OCI-LY7 (cell line): ENCODE results near the gene SMOC1. TPM values are rescaled to one million over a fixed set of nuclear protein-coding genes. Genes with fewer than 3 reads are reported as not detected.
A peak's percentile ranks its signal among the peaks of the same experiment; 100 is the strongest.

Experiments used
- BruUV-seq: library from RNA; stranded (reverse); fragments of 400-500 nt; replicated peaks from 2 replicates; lab custom pipeline; 2021; lab: Mats Ljungman, UMichigan
- CTCF ChIA-PET: fragments of 300-600 bp; sonication (Branson Sonifier 250); formaldehyde crosslinking; loops from one replicate; lab custom pipeline; 2022; ENCODE audit warnings: antibody characterized with exemption; ENCODE audit not compliant: unreplicated experiment; lab: Charles Lee
- POLR2A ChIA-PET: fragments of 300-600 bp; sonication (Branson Sonifier 250); formaldehyde crosslinking; loops from one replicate; lab custom pipeline; 2022; ENCODE audit warnings: antibody characterized with exemption; lab: Charles Lee
- DNase-seq: peaks from one replicate; pipeline ENCODE4 v3.0.0-alpha.2; 2015; ENCODE audit warnings: low spot score
- H2AFZ ChIP-seq: fragments of 200-600 bp; sonication (generic), shearing (Covaris generic); 2 replicates; pipeline ENCODE4 v1.6.1; 2014; ENCODE audit warnings: mild to moderate bottlenecking, antibody characterized with exemption, low read length, moderate library complexity
- H3K27ac ChIP-seq: fragments of 200-600 bp; sonication (generic); 2 replicates; pipeline ENCODE4 v1.5.1; 2014; ENCODE audit warnings: mixed run types, low read depth, mild to moderate bottlenecking, moderate library complexity, low read length, inconsistent platforms; ENCODE audit not compliant: poor library complexity, severe bottlenecking
- H3K36me3 ChIP-seq: fragments of 200-600 bp; sonication (generic); 2 replicates; pipeline ENCODE4 v1.6.1; 2014; ENCODE audit warnings: mild to moderate bottlenecking, antibody characterized with exemption, low read length, moderate library complexity, mixed read lengths; ENCODE audit not compliant: insufficient read depth
- H3K4me1 ChIP-seq: fragments of 200-600 bp; sonication (generic); 2 replicates; pipeline ENCODE4 v1.5.1; 2014; ENCODE audit warnings: mild to moderate bottlenecking, low read length; ENCODE audit not compliant: insufficient read depth, poor library complexity, severe bottlenecking
- H3K4me2 ChIP-seq: fragments of 200-600 bp; sonication (generic); 2 replicates; pipeline ENCODE4 v1.6.1; 2014; ENCODE audit warnings: mild to moderate bottlenecking, low read length
- H3K4me3 ChIP-seq: fragments of 200-600 bp; sonication (generic); 2 replicates; pipeline ENCODE4 v1.5.1; 2014; ENCODE audit warnings: mild to moderate bottlenecking, low read depth, low read length; ENCODE audit not compliant: poor library complexity, severe bottlenecking
- H3K79me2 ChIP-seq: fragments of 200-600 bp; sonication (generic); 2 replicates; pipeline ENCODE4 v1.6.1; 2016; ENCODE audit warnings: low read depth, mild to moderate bottlenecking, low read length, moderate library complexity, mixed read lengths; ENCODE audit not compliant: insufficient read depth
- H3K9me2 ChIP-seq: fragments of 200-600 bp; sonication (generic); 2 replicates; pipeline ENCODE4 v1.6.1; 2016; ENCODE audit warnings: mild to moderate bottlenecking, low read length, mixed read lengths; ENCODE audit not compliant: insufficient read depth
- H3K9me3 ChIP-seq: fragments of 200-600 bp; sonication (generic); 2 replicates; pipeline ENCODE4 v1.6.1; 2014; ENCODE audit warnings: mild to moderate bottlenecking, mixed run types, low read length, mixed read lengths
- H4K20me1 ChIP-seq: fragments of 200-600 bp; sonication (generic); 2 replicates; pipeline ENCODE4 v1.6.1; 2014; ENCODE audit warnings: mild to moderate bottlenecking, antibody characterized with exemption, low read length, moderate library complexity, mixed read lengths; ENCODE audit not compliant: insufficient read depth
- CTCF ChIP-seq: fragments of 200-600 bp; sonication (generic); conservative IDR thresholded peaks from 2 replicates; pipeline ENCODE4 v1.5.1; 2014; ENCODE audit warnings: mild to moderate bottlenecking, antibody characterized with exemption, low read length, moderate library complexity, mixed read lengths
- EZH2phosphoT487 ChIP-seq: fragments of 200-600 bp; sonication (generic); IDR thresholded peaks from 2 replicates; pipeline ENCODE4 v1.6.1; 2018; ENCODE audit warnings: low read depth, borderline replicate concordance, mild to moderate bottlenecking, mixed run types, antibody characterized with exemption, low read length, moderate library complexity, mixed read lengths
- intact Hi-C: fragments of 100-400 bp; cut with micrococcal nuclease; formaldehyde crosslinking; loops from one replicate; pipeline ENCODE4 v1.10.0; 2022; ENCODE audit not compliant: unreplicated experiment
- total RNA-seq, 2 experiments: library from RNA; depleted of rRNA in 1 of 2; stranded (reverse); fragments of >200 nt in 1 of 2; shearing (Covaris generic) in 1 of 2; gene quantifications; 2 replicates each; pipeline ENCODE4 v1.2.3, GENCODE V29; 2014 to 2022

Gene SMOC1
- total RNA-seq, 2 experiments from 2014 or later, result not detected

GRCh38 chr14:70011708-70012107, 132.5 kb downstream of the SMOC1 start:
- DNase-seq, result no peak
- no peak overlapping the region for H3K27ac ChIP-seq
- H3K4me2 ChIP-seq, result no peak overlapping the region
- TF ChIP-seq EZH2phosphoT487 (no peak), CTCF (no peak)
- no peaks in the 10 kb centered on the region for H3K36me3 ChIP-seq
- H2AFZ ChIP-seq, result no peak overlapping the region
- intact Hi-C loops, result loop anchor here (10.0 kb wide), 1 partner anchor 427 kb away; no protein-coding TSS in a partner anchor
- ChIA-PET CTCF (no interaction called here), POLR2A (no interaction called here)
- no peaks in the 10 kb centered on the region for H4K20me1 ChIP-seq
- H3K79me2 ChIP-seq, result no peaks in the 10 kb centered on the region
- H3K4me3 ChIP-seq, result no peak overlapping the region
- no peaks in the 10 kb centered on the region for H3K9me3 ChIP-seq
- H3K9me2 ChIP-seq, result no peaks in the 10 kb centered on the region
- peaks cover 13% of the 10 kb centered on the region for H3K4me1 ChIP-seq
- BruUV-seq, result no TSS peak

GRCh38 chr14:70013271-70013873, 134.2 kb downstream of the SMOC1 start:
- Histone ChIP-seq H3K4me3 (no peak overlapping the region), H3K36me3 (no peaks in the 10 kb centered on the region), H3K79me2 (no peaks in the 10 kb centered on the region), H3K9me3 (no peaks in the 10 kb centered on the region), H3K4me1 (peaks cover 10% of the 10 kb centered on the region), H4K20me1 (no peaks in the 10 kb centered on the region), H3K4me2 (no peak overlapping the region), H3K9me2 (no peaks in the 10 kb centered on the region), H3K27ac (no peak overlapping the region), H2AFZ (no peak overlapping the region)
- intact Hi-C loops, result loop anchor here (10.0 kb wide), 1 partner anchor 429 kb away; no protein-coding TSS in a partner anchor
- ChIA-PET POLR2A (interaction anchor here (0.6 kb wide), 1 partner anchor 31 kb away, joined by 4 read pairs; no protein-coding TSS in a partner anchor), CTCF (no interaction called here)
- TF ChIP-seq EZH2phosphoT487, result no peak
- TF ChIP-seq CTCF, result peak; percentile 84
- peak; percentile 37 for DNase-seq
- no TSS peak for BruUV-seq

GRCh38 chr14:70014406-70015095, 135.3 kb downstream of the SMOC1 start:
- Histone ChIP-seq H3K9me2 (no peaks in the 10 kb centered on the region), H3K9me3 (no peaks in the 10 kb centered on the region), H3K4me3 (no peak overlapping the region), H3K36me3 (no peaks in the 10 kb centered on the region), H3K79me2 (no peaks in the 10 kb centered on the region), H2AFZ (no peak overlapping the region), H4K20me1 (no peaks in the 10 kb centered on the region), H3K27ac (no peak overlapping the region), H3K4me1 (no peaks in the 10 kb centered on the region), H3K4me2 (no peak overlapping the region)
- TF ChIP-seq EZH2phosphoT487 (no peak), CTCF (no peak)
- no peak for DNase-seq
- no TSS peak for BruUV-seq
- intact Hi-C loops, result loop anchor here (10.0 kb wide), 1 partner anchor 430 kb away; no protein-coding TSS in a partner anchor
- ChIA-PET CTCF (no interaction called here), POLR2A (no interaction called here)
